GM19023 (cell line): Measurements from ENCODE around the gene IL1RAPL2.
"Not testable (repeated sequence)": the region's sequence is repeated elsewhere in the genome, so short reads cannot be mapped to it uniquely, and the experiment has no call there.

ENCODE experiments used
- ATAC-seq: cut with Tn5 transposase; IDR thresholded peaks from one replicate; pipeline ENCODE4 v1.9.1; 2021; ENCODE audit warnings: mild to moderate bottlenecking, moderate library complexity; ENCODE audit not compliant: unreplicated experiment

The IL1RAPL2 gene

GRCh38 chrX:105006103-105006502 is 440.1 kb downstream of the IL1RAPL2 start:
- no peak for ATAC-seq

GRCh38 chrX:105006996-105007395 is 441.0 kb downstream of the IL1RAPL2 start:
- no peak for ATAC-seq

GRCh38 chrX:105013719-105014118 is 447.7 kb downstream of the IL1RAPL2 start:
- no peak for ATAC-seq

- ATAC-seq = no peak
Observed at GRCh38 chrX:105017641-105018040, 451.6 kb downstream of the IL1RAPL2 start.

DNA sequence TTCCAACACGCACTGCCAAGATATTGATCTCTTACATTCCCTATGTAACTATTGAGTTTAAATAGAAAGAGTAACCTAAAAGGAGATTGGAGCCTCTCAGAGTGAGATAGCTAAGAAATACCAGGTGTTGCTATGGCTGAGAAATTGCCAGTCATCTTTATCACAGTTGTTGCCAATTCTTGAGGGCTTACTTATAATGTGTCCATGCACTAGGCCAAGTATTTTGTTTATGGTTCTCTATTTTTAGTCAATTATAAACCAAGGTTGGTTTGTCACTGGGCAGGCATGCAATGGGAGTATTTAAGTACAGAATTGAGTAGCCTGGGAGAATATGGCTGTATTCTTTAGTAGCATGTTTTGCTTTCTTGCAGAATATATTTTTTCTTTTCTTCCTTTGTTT is 452.9 kb downstream of the IL1RAPL2 start:
- ATAC-seq = no peak

- ATAC-seq = not testable (repeated sequence)
Observed at GRCh38 chrX:105028962-105029361, 463.0 kb downstream of the IL1RAPL2 start.

GRCh38 chrX:105038672-105039328 is 472.8 kb downstream of the IL1RAPL2 start:
- ATAC-seq = no peak

DNA sequence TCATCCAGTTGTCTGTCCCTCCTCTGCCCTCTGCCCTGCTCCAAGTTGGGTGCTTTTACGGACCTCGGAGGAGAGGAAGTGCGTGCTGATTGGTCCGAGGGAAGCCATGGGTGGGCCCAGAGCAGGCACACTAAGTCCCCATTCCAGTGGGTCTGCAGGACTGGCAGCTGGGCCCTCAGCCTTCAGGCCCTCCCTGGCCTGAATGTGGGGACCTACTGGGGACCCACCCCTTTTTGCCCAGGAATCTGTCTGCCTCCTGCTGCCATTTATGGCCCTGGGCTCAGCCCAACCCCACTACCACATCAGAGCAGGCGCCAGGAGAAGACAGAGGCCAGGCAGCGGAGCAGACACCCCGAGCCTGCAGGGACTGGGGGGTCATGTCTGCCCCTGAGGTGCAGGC is 484.9 kb downstream of the IL1RAPL2 start:
- no peak for ATAC-seq

DNA sequence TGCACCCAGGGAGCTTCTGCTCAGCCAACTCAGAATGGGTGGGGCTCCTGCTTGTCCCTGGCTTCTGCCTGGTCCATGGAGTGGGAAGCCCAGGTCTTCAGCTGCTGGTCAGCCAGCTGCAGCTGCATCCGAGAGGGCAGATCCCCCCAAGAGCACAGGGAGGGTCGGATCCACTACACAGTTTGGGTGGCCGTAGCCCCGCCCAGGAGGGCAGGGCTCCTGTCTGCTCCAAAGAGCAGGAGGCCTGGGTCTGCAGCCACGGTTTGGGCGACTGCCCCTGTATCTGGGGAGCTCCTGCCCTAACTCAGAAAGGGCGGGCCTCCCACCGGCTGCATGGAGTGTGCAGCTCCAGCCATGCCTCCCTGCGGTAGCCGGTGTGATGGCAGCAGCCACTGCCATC is 485.4 kb downstream of the IL1RAPL2 start:
- no peak for ATAC-seq

DNA sequence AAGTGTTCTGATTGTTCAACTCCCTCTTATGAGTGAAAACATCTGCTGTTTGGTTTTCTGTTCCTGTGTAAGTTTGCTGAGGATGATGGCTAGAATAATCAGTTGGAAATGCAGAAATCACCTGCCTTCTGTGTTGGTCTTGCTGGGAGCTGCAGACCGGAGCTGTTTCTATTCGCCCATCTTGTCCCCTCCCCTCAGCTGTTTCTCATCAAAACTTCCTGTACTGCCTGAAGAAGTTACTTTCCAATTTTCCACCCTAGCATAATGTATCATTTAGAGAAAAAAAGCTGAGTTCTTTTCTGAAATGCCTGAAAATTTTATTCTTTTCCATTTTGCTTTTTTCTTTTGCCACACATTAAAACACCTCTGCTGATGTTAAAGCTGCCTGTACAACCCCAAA is 486.9 kb downstream of the IL1RAPL2 start:
- ATAC-seq = no peak

DNA sequence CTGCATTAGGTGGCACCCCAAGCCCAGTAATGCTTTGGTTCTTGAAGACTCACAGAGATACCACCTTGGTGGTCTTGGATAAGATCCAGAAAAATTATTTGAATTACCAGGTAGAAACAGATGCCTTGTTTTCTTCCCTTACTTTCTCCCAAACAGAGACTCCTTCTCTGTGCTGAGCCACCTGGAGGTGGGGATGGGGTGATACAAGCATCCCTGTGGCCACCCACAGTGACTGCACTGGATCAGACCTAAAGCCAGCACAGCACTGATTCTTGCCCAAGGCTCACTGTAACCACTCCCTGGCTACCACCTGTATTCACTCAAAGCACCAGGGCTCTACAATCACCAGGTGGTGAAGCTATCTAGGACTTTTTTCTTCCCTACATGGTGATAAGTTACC is 497.7 kb downstream of the IL1RAPL2 start:
- no peak for ATAC-seq

DNA sequence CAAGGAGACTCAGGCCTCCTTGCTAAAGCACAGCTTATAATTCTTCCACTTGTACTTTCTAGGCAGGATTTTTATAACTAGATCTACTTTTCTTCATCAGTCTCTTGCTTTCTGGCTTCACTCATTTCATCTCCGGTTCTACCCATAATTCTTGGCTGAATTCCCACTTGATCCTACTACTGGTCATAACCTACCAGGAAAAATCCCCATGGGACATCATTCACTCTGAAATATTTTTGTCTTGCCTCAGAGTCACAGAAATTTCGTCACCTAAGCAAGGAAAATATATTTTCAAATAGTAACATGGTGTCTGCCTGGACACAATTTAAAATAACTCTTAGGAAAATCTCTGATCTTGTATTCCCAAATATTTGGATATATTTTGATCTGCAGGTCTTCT is 532.2 kb downstream of the IL1RAPL2 start:
- no peak for ATAC-seq

- no peak for ATAC-seq
Observed at GRCh38 chrX:105098812-105099211, 532.8 kb downstream of the IL1RAPL2 start.

GRCh38 chrX:105101378-105101777 is 535.4 kb downstream of the IL1RAPL2 start:
- no peak for ATAC-seq

DNA sequence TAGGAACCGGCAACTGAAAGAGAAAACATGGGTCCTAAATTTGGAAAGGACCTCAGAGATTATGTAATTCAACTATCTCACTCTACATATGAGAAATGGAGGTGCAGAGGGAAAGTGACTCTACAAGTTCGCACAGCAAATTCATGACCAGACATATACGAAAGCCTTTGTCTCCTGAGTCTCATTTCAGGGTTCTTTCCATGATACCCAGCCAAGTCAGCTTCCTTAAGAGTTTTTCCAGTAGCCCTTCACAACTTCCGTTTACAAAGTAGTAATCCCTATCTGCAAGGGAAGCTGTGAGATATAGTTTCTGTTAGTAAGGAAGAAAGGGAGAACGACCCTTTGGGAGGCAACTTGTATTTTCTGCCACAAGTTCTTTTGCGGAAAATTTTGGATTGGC is 543.9 kb downstream of the IL1RAPL2 start:
- ATAC-seq = no peak

DNA sequence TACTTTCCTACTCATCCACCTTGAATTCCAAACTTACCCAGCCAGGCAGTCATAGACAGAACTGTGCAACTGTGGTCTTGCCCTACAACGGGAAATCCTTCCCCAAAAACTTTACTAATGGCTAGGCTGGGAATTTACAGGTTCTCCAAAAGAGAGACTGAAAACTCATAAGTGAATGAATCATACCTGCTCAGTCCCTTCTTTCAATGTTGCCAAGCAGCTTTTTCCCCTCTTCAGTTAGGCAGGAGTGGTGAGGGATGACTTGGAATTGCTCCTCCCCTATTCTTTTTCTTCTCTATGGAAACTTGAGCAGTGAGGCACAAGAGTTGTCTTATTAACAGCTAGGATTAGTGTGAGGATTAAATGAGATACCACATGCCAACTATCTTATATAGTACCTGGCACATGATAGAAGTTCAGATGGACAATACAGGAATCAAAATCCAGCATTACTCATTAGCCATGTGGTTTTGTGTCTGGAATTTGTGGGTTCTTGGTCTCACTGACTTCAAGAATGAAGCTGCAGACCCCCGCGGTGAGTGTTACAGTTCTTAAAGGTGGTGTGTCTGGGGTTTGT is 548.6 kb downstream of the IL1RAPL2 start:
- ATAC-seq = no peak

DNA sequence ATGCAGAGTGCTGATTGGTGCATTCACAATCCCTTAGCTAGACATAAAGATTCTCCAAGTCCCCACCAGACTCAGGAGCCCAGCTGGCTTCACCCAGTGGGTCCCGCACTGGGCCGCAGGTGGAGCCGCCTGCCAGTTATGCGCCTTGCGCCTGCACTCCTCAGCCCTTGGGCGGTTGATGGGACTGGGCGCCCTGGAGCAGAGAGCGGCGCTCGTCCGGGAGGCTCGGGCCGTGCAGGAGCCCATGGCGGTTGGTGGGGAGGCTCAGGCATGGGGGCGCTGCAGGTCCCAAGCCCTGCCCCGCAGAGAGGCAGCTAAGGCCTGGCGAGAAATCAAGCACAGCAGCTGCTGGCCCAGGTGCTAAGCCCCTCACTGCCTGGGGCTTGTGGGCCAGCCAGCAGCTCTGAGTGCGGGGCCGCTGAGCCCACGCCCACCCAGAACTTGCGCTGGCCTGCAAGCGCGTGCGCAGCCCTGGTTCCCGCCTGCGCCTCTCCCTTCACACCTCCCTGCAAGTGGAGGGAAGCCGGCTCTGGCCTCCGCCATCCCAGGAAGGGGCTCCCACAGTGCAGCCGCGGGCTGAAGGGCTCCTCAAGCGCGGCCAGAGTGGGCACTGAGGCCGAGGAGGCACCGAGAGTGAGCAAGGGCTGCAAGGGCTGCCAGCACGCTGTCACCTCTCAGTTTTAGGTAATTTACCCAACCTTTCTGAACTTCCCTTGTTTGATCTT is 549.8 kb downstream of the IL1RAPL2 start:
- ATAC-seq = not testable (repeated sequence)

- ATAC-seq = no peak
Observed at GRCh38 chrX:105116486-105116885, 550.5 kb downstream of the IL1RAPL2 start.

- no peak for ATAC-seq
Observed at GRCh38 chrX:105117621-105118020, 551.6 kb downstream of the IL1RAPL2 start.

DNA sequence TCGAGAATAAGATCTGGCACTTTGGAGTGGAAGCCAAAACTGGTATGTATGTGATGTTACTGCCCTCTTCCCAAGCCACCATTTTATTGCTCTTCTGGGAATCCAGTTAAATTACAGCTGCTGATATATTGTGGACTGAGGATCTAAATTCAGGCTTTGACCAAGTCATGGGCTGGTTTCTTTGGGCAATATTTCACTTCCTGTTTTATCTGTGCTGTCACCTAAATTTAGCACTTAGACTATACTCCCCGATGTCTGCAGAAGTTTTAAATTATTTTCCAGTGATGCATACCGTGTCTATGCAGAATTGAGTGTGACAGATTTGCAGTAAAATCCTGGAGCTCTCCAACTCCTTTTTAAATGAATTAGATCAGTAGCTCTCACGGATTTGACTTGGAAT is 554.5 kb downstream of the IL1RAPL2 start:
- no peak for ATAC-seq

DNA sequence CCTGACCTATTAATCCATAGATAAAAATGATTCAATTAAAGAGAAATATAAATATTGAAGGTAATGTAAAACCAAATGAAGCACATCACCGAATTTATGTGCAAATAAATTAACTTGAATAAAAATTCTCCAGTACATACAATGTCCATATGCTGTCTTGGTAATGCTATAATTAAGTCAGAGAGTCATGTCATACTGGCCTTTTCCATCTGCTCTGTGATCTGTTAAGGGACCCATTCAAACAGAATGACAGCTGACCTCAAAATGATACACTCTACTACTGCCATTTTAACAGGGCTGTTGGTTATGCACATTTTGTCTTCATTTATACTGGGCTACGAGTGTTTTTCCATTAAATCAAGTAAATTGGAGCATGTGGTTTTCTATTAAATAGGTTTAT is 555.2 kb downstream of the IL1RAPL2 start:
- ATAC-seq = no peak

DNA sequence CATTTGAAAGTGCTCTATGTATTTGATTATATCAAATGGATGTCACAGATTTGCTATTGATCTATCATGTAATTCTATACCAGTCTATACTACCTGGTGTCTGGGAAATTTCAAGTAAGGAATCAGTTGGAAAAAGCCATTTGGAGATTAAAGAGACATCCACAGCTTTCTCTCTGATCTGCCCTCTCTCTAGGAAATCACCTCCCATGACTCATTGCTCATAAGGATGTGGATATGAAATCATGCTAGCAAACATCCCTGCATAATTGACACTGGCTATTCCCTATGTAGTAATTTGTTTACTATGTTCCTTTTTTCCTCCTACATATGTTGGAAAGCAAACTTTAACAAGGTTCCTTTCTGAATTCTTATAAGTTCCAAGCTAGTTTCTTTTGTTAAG is 560.2 kb downstream of the IL1RAPL2 start:
- ATAC-seq = no peak
